GM21367 (cell line): ENCODE measurements around the gene CHD5.

Experiments used
- ATAC-seq: cut with Tn5 transposase; IDR thresholded peaks from one replicate; pipeline ENCODE4 v1.9.1; 2021; ENCODE audit not compliant: unreplicated experiment

CHD5 gene

GRCh38 chr1:6134206-6134605 is 45.9 kb downstream of the CHD5 start:
- no peak for ATAC-seq

- ATAC-seq = no peak
Measured at GRCh38 chr1:6133146-6133895, 46.8 kb downstream of the CHD5 start.

GRCh38 chr1:6131561-6131960 is 48.6 kb downstream of the CHD5 start:
- ATAC-seq = no peak

GRCh38 chr1:6130596-6130995 is 49.5 kb downstream of the CHD5 start:
- ATAC-seq = no peak

- ATAC-seq = no peak
Measured at GRCh38 chr1:6130036-6130435, 50.1 kb downstream of the CHD5 start.

- ATAC-seq = no peak
Measured at GRCh38 chr1:6129313-6129712, 50.8 kb downstream of the CHD5 start.

GRCh38 chr1:6128276-6129081 is 51.6 kb downstream of the CHD5 start:
- ATAC-seq = no peak

GRCh38 chr1:6127587-6128163 is 52.4 kb downstream of the CHD5 start:
- no peak for ATAC-seq

GRCh38 chr1:6126521-6127067 is 53.5 kb downstream of the CHD5 start:
- ATAC-seq = no peak

GRCh38 chr1:6126028-6126427 is 54.1 kb downstream of the CHD5 start:
- ATAC-seq = no peak

GRCh38 chr1:6125366-6125765 is 54.8 kb downstream of the CHD5 start:
- ATAC-seq = no peak

- no peak for ATAC-seq
Measured at GRCh38 chr1:6124746-6125365, 55.3 kb downstream of the CHD5 start.

- no peak for ATAC-seq
Measured at GRCh38 chr1:6124341-6124740, 55.8 kb downstream of the CHD5 start.

GRCh38 chr1:6123816-6124215 is 56.3 kb downstream of the CHD5 start:
- no peak for ATAC-seq

- no peak for ATAC-seq
Measured at GRCh38 chr1:6123083-6123482, 57.0 kb downstream of the CHD5 start.

GRCh38 chr1:6121651-6122370 is 58.3 kb downstream of the CHD5 start:
- ATAC-seq = no peak

GRCh38 chr1:6121021-6121421 is 59.1 kb downstream of the CHD5 start:
- ATAC-seq = no peak

- no peak for ATAC-seq
Measured at GRCh38 chr1:6118415-6118814, 61.7 kb downstream of the CHD5 start.

- ATAC-seq = no peak
Measured at GRCh38 chr1:6117624-6118023, 62.5 kb downstream of the CHD5 start.

- no peak for ATAC-seq
Measured at GRCh38 chr1:6117064-6117463, 63.1 kb downstream of the CHD5 start.

GRCh38 chr1:6116137-6116536 is 64.0 kb downstream of the CHD5 start:
- no peak for ATAC-seq
